ENCODE measurements around the gene ORM1. TPM values are rescaled to one million over a fixed set of nuclear protein-coding genes. Genes with fewer than 3 reads are reported as not detected.

ORM1 gene
- total and polyA plus RNA-seq, 2 of the 8 experiments (the other 6 are each of a cell fraction or from before 2014, with no cell fraction given), result 0.32 TPM; not detected in 1

DNA sequence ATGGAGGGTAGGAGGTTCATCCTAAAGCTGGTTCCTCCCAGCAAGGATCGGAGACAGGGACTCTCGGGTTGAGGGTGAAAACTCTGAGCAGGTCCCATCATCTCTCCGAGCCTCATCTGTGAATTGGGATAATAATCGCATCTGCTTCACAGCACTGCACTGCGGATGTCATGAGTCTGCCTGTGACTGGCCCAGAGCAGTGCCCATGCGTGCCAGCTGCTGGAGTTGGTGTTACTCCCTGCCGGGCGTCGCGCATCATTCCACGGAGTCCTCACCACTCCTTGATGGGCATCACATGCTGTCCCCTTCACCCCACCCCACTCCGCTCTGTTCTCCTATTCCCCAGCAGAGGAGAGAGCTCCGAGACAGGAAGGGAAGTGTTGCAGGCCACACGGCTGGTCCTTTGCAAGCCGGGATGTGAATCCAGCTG is 35.1 kb upstream of the ORM1 start:
- Histone ChIP-seq H3K18ac (ENCODE audit: extremely low read depth, low read length) (no peak overlapping the region), H3K14ac (ENCODE audit: insufficient read length) (no peak overlapping the region), H3K4me2 (ENCODE audit: insufficient read depth in 1 of 2, low read depth in 2 of 2, low read length in 2 of 2) (0 out of 4 replicates have a peak overlapping the region, but pooled peaks of 1 of the 2 experiments have one; percentile 19), H2BK20ac (ENCODE audit: low read length) (no peak overlapping the region), H3K79me1 (ENCODE audit: low read depth, low read length) (no peaks in the 10 kb centered on the region), H3K23ac (ENCODE audit: insufficient read length) (no peak overlapping the region), H2AK5ac (ENCODE audit: low read depth, low read length) (no peak overlapping the region), H2AFZ (ENCODE audit: low read length) (no peak overlapping the region), H3K36me3 (ENCODE audit: control insufficient read depth in 2 of 4, insufficient read depth in 4 of 4, low read length in 3 of 4) (peaks cover 0 to 8% (median 1%) of the 10 kb centered on the region in 4 experiments; a peak in 5 of 8 replicates), H3K9me3 (ENCODE audit: insufficient read depth in 2 of 2, low read depth in 1 of 2, low read length in 1 of 2) (no peaks in the 10 kb centered on the region), H3K4me1 (replicated peaks in 1 of 4; ENCODE audit: control insufficient read depth in 3 of 4, insufficient read depth in 4 of 4, low read length in 3 of 4) (peaks cover 0 to 20% (median 4%) of the 10 kb centered on the region in 4 experiments; a peak in 5 of 7 replicates), H3K27ac (ENCODE audit: low read depth, low read length) (no peak overlapping the region), H3K79me2 (ENCODE audit: control insufficient read depth in 1 of 2, insufficient read depth in 2 of 2, low read length in 2 of 2) (no peaks in the 10 kb centered on the region), H3K56ac (replicated peaks; ENCODE audit: insufficient read length, low read depth, low read length) (no peak overlapping the region), H2BK120ac (replicated peaks; ENCODE audit: low read depth, low read length) (no peak overlapping the region), H3K4ac (replicated peaks; ENCODE audit: insufficient read length, low read depth, low read length) (no peak overlapping the region), H4K8ac (ENCODE audit: extremely low read depth, insufficient read depth, low read length) (no peak overlapping the region), H4K5ac (ENCODE audit: insufficient read length, low read depth, low read length) (no peak overlapping the region), H2BK12ac (ENCODE audit: low read depth, low read length) (peak overlapping the region; percentile 3; the same call in 1 of the 2 replicates), H4K91ac (replicated peaks; ENCODE audit: insufficient read length, low read length) (no peak overlapping the region), H3K9ac (replicated peaks in 1 of 4; ENCODE audit: extremely low read depth in 1 of 4, low read depth in 3 of 4, low read length in 3 of 4) (no peak overlapping the region), H4K20me1 (replicated peaks in 1 of 2; ENCODE audit: control insufficient read depth in 1 of 2, insufficient read depth in 2 of 2, low read length in 2 of 2) (peaks cover 0 to 4% of the 10 kb centered on the region in 2 experiments), H3K27me3 (replicated peaks in 1 of 4; ENCODE audit: control insufficient read depth in 3 of 4, extremely low read depth in 1 of 4, insufficient read depth in 3 of 4, low read length in 3 of 4) (no peaks in the 10 kb centered on the region), H2BK15ac (ENCODE audit: low read length) (0 out of 2 replicates have a peak overlapping the region, but pooled peaks have one; percentile 76), H3K4me3 (ENCODE audit: extremely low read depth in 1 of 4, insufficient read depth in 2 of 4, low read depth in 3 of 4, low read length in 4 of 4) (no peak overlapping the region), H3K23me2 (ENCODE audit: low read depth, low read length) (no peaks in the 10 kb centered on the region), H2BK5ac (ENCODE audit: low read depth, low read length) (peak overlapping the region; percentile 40; the same call in 1 of the 2 replicates)
- ChIA-PET CTCF (ENCODE audit: partially characterized antibody) (interaction anchor here (0.7 to 6.3 kb wide), 20 partner anchors 8 to 237 kb away, joined by 3 to 205 read pairs (median 4); partner anchors contain the start of genes AMBP and COL27A1), POLR2A (ENCODE audit: partially characterized antibody) (interaction anchor here (0.6 to 2.0 kb wide), 2 partner anchors 124 to 180 kb away, joined by 3 to 6 read pairs; no protein-coding TSS in a partner anchor)
- TF ChIP-seq POLR2AphosphoS5 (IDR thresholded peaks at IDR 0.05; ENCODE audit: low read depth, low read length) (no peak), JUN (IDR thresholded peaks at IDR 0.05; ENCODE audit: low read depth, low read length) (no peak), POU5F1 (IDR thresholded peaks at IDR 0.05; ENCODE audit: low read depth, low read length) (no peak), NRF1 (IDR thresholded peaks at IDR 0.05; ENCODE audit: low read depth, low read length) (no peak), CTBP2 (IDR thresholded peaks at IDR 0.05; ENCODE audit: borderline replicate concordance, insufficient read depth, insufficient read length, low read length) (no peak), RXRA (IDR thresholded peaks at IDR 0.05; ENCODE audit: insufficient read depth, low read depth, low read length) (no peak)
- WGBS, 2 experiments (ENCODE audit: extremely low coverage in 1 of 2, insufficient coverage in 1 of 2, insufficient read length in 1 of 2, insufficient replicate concordance in 2 of 2, low coverage in 1 of 2, low lambda C conversion rate in 2 of 2, missing lambda C conversion rate in 1 of 2), result 90% methylated on average over 15 of the region's 15 CpGs; no CpG with 5 or more reads in 1 of the 2 experiments
- no peak for FAIRE-seq
- no peak for DNase-seq (ENCODE audit: low read depth in 1 of 2, low spot score in 2 of 2)

All from H1 (cell line).